ENCODE data around the gene GPR3.

GPR3 gene

GRCh38 chr1:27392096-27392777, at the start of gene GPR3:
Gene GPR3, plus strand, starts transcription at chr1:27392622. Its CDS starts 1,177 bp downstream, at chr1:27393799.
- DNase-seq (ENCODE audit: insufficient read length, low spot score) (peak; percentile 93), FAIRE-seq (peak; percentile 85)

GRCh38 chr1:27342778-27343638, 49.4 kb upstream of the GPR3 start:
- FAIRE-seq (peak; percentile 37), DNase-seq (ENCODE audit: insufficient read length, low spot score) (no peak)

- DNase-seq (ENCODE audit: insufficient read length, low spot score) (no peak), FAIRE-seq (no peak)
These were observed 48.8 kb upstream of the GPR3 start for GRCh38 chr1:27343639-27344025.

- DNase-seq (ENCODE audit: insufficient read length, low spot score) (no peak), FAIRE-seq (no peak)
These were observed 47.1 kb upstream of the GPR3 start for GRCh38 chr1:27345272-27345671.

- FAIRE-seq (no peak), DNase-seq (ENCODE audit: insufficient read length, low spot score) (no peak)
These were observed 46.1 kb upstream of the GPR3 start for GRCh38 chr1:27346357-27346756.

GRCh38 chr1:27346991-27347624, 45.3 kb upstream of the GPR3 start:
- FAIRE-seq (no peak), DNase-seq (ENCODE audit: insufficient read length, low spot score) (no peak)

GRCh38 chr1:27348861-27349783, 43.3 kb upstream of the GPR3 start:
- no peak for DNase-seq (ENCODE audit: insufficient read length, low spot score)

GRCh38 chr1:27349784-27350662, 42.4 kb upstream of the GPR3 start:
- no peak for FAIRE-seq
- no peak for DNase-seq (ENCODE audit: insufficient read length, low spot score)

More at GRCh38 chr1:27348861-27349783, 43.3 kb upstream of the GPR3 start:
- FAIRE-seq, result no peak

GRCh38 chr1:27350663-27351540, 41.5 kb upstream of the GPR3 start:
- no peak for DNase-seq (ENCODE audit: insufficient read length, low spot score)
- no peak for FAIRE-seq

- FAIRE-seq (no peak), DNase-seq (ENCODE audit: insufficient read length, low spot score) (no peak)
These were observed 40.8 kb upstream of the GPR3 start for GRCh38 chr1:27351541-27352107.

GRCh38 chr1:27353166-27353565, 39.3 kb upstream of the GPR3 start:
- FAIRE-seq, result no peak
- DNase-seq (ENCODE audit: insufficient read length, low spot score), result no peak

- DNase-seq (ENCODE audit: insufficient read length, low spot score) (no peak), FAIRE-seq (no peak)
These were observed 38.8 kb upstream of the GPR3 start for GRCh38 chr1:27353629-27354028.

- no peak for DNase-seq (ENCODE audit: insufficient read length, low spot score)
- no peak for FAIRE-seq
These were observed 36.7 kb upstream of the GPR3 start for GRCh38 chr1:27355683-27356082.

- DNase-seq (ENCODE audit: insufficient read length, low spot score) (no peak), FAIRE-seq (no peak)
These were observed 36.2 kb upstream of the GPR3 start for GRCh38 chr1:27356277-27356618.

GRCh38 chr1:27356619-27357280, 35.7 kb upstream of the GPR3 start:
- FAIRE-seq (no peak), DNase-seq (ENCODE audit: insufficient read length, low spot score) (no peak)

GRCh38 chr1:27357281-27358037, 35.0 kb upstream of the GPR3 start:
- DNase-seq (ENCODE audit: insufficient read length, low spot score) (peak; percentile 98), FAIRE-seq (peak; percentile 86)

All from GM19239 (cell line).